Amniotic stem cell (primary cell): Measurements from ENCODE around the gene GARIN1A.
"Not testable (repeated sequence)": the region's sequence is repeated elsewhere in the genome, so short reads cannot be mapped to it uniquely, and the experiment has no call there.

ENCODE experiments used
- DNase-seq: peaks from one replicate; lab custom pipeline; 2025; lab: John Stamatoyannopoulos, UW

Gene GARIN1A

GRCh38 chr7:128671992-128672391 lies at the start of gene GARIN1A:
Gene GARIN1A (plus strand): TSS chr7:128672292. CDS start chr7:128672398, 106 bp downstream.
- DNase-seq = no peak

- not testable (repeated sequence) for DNase-seq
Observed at GRCh38 chr7:128627124-128627523, 45.0 kb upstream of the GARIN1A start.

- not testable (repeated sequence) for DNase-seq
Observed at GRCh38 chr7:128633915-128634314, 38.2 kb upstream of the GARIN1A start.

- not testable (repeated sequence) for DNase-seq
Observed at GRCh38 chr7:128645206-128645605, 26.9 kb upstream of the GARIN1A start.

GRCh38 chr7:128645844-128646243 lies 26.2 kb upstream of the GARIN1A start:
- DNase-seq = not testable (repeated sequence)

GRCh38 chr7:128646877-128647276 lies 25.2 kb upstream of the GARIN1A start:
- not testable (repeated sequence) for DNase-seq

GRCh38 chr7:128651096-128651495 lies 21.0 kb upstream of the GARIN1A start:
- DNase-seq = not testable (repeated sequence)

GRCh38 chr7:128652606-128653005 lies 19.5 kb upstream of the GARIN1A start:
- not testable (repeated sequence) for DNase-seq

GRCh38 chr7:128653197-128653596 lies 18.9 kb upstream of the GARIN1A start:
- not testable (repeated sequence) for DNase-seq

- DNase-seq = not testable (repeated sequence)
Observed at GRCh38 chr7:128654080-128654479, 18.0 kb upstream of the GARIN1A start.

GRCh38 chr7:128654501-128654900 lies 17.6 kb upstream of the GARIN1A start:
- DNase-seq = not testable (repeated sequence)

GRCh38 chr7:128658428-128658827 lies 13.7 kb upstream of the GARIN1A start:
- not testable (repeated sequence) for DNase-seq

GRCh38 chr7:128660596-128660995 lies 11.5 kb upstream of the GARIN1A start:
- DNase-seq = no peak

- DNase-seq = no peak
Observed at GRCh38 chr7:128661446-128661845, 10.6 kb upstream of the GARIN1A start.

GRCh38 chr7:128662091-128662490 lies 10.0 kb upstream of the GARIN1A start:
- no peak for DNase-seq

GRCh38 chr7:128663223-128663622 lies 8.9 kb upstream of the GARIN1A start:
- not testable (repeated sequence) for DNase-seq

- DNase-seq = peak; percentile 0
Observed at GRCh38 chr7:128665057-128665456, 7.0 kb upstream of the GARIN1A start.

- peak; percentile 12 for DNase-seq
Observed at GRCh38 chr7:128666200-128666599, 5.9 kb upstream of the GARIN1A start.

- DNase-seq = no peak
Observed at GRCh38 chr7:128672927-128673517, 930 bp downstream of the GARIN1A start.

GRCh38 chr7:128673571-128673970 lies 1.5 kb downstream of the GARIN1A start:
- no peak for DNase-seq

- DNase-seq = no peak
Observed at GRCh38 chr7:128676665-128677064, 4.6 kb downstream of the GARIN1A start.

GRCh38 chr7:128679920-128680319 lies 7.8 kb downstream of the GARIN1A start:
- DNase-seq = no peak

- DNase-seq = no peak
Observed at GRCh38 chr7:128681794-128682537, 9.9 kb downstream of the GARIN1A start.
